HL-60 (cell line): ENCODE results near the gene CGB1.
A peak's percentile ranks its signal among the peaks of the same experiment; 100 is the strongest.
"Not testable (repeated sequence)": the region's sequence is repeated elsewhere in the genome, so short reads cannot be mapped to it uniquely, and the experiment has no call there.

ENCODE experiments used
- DNase-seq, 2 experiments: peaks; one replicate each; pipeline ENCODE4 v3.0.0-alpha.2; 2010 to 2020; ENCODE audit warnings: low read depth in 1 of 2, low spot score in 1 of 2
- H3K27ac ChIP-seq: fragments of 250-450 bp; sonication (Bioruptor Pico); replicated peaks from 2 replicates; pipeline ENCODE4 v1.5.1; 2020; ENCODE audit warnings: mild to moderate bottlenecking, moderate library complexity
- H3K27me3 ChIP-seq: fragments of 250-450 bp; sonication (Bioruptor Pico); 2 replicates; pipeline ENCODE4 v1.5.1; 2021; ENCODE audit warnings: mild to moderate bottlenecking, moderate library complexity; ENCODE audit not compliant: insufficient read depth, poor library complexity, severe bottlenecking
- H3K4me3 ChIP-seq: replicated peaks from 2 replicates; pipeline ENCODE4 v1.5.1; 2011; ENCODE audit warnings: mild to moderate bottlenecking, control low read depth, low read length; ENCODE audit not compliant: insufficient read depth
- GABPA ChIP-seq: IDR thresholded peaks from 2 replicates; pipeline ENCODE4 v1.6.1; 2012; ENCODE audit warnings: low read depth
- POLR2AphosphoS5 ChIP-seq: IDR thresholded peaks from 2 replicates; pipeline ENCODE4 v1.6.1; 2012; ENCODE audit warnings: low read depth
- SPI1 ChIP-seq: IDR thresholded peaks from 2 replicates; pipeline ENCODE4 v1.6.1; 2012; ENCODE audit warnings: low read depth, mild to moderate bottlenecking, borderline replicate concordance
- TF ChIP-seq, protein P1 (sequence below): IDR thresholded peaks from one replicate; pipeline ENCODE4 v1.5.1; 2011; ENCODE audit warnings: low read length, control low read depth, inconsistent platforms; ENCODE audit not compliant: insufficient read depth
- TF ChIP-seq, protein P2 (sequence below): IDR thresholded peaks from 2 replicates; pipeline ENCODE4 v1.6.1; 2012; ENCODE audit warnings: low read depth; ENCODE audit not compliant: insufficient replicate concordance

The CGB1 gene

DNA sequence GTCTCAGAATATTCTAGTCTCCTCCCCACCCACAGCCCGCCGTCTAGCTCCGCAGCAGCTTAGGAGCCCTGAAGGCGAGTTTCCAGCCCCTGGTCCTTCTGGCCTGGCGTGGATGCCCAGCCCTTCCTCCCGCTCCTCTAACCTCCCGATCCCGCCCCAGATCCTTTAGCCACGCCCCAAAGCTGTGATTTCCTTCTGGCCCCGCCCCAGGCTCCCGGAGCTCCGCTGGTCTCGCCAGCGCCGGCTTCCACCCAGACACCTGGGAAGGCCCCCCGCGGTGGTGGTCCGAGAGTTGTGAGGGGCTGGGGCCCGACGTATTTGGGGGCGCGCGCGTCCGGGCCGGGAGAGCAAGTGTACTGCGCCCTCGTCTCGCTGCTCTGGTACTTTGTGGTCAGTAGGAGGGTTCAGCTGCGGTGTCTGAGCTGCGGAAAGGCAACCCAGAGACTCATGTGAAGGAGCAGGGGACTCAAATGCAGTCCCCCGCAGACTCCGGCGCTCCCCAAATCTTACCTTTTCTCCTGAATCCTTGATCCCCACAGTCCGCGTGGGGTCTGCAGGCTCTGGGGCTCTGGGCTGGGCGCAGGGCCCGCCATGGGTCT is 21.0 kb upstream of the CGB1 start, which contains the start of gene CGB7:
CGB7 (minus strand) TSS at position 114 of the 599 bp plus-strand sequence. CDS start 2,374 bp downstream, outside the sequence.
- Histone ChIP-seq H3K4me3 (no peak within 1 kb of the TSS), H3K27ac (no peak within 1 kb of the TSS), H3K27me3 (peaks cover 54% of the 10 kb centered on the region)
- TF ChIP-seq, protein P1, sequence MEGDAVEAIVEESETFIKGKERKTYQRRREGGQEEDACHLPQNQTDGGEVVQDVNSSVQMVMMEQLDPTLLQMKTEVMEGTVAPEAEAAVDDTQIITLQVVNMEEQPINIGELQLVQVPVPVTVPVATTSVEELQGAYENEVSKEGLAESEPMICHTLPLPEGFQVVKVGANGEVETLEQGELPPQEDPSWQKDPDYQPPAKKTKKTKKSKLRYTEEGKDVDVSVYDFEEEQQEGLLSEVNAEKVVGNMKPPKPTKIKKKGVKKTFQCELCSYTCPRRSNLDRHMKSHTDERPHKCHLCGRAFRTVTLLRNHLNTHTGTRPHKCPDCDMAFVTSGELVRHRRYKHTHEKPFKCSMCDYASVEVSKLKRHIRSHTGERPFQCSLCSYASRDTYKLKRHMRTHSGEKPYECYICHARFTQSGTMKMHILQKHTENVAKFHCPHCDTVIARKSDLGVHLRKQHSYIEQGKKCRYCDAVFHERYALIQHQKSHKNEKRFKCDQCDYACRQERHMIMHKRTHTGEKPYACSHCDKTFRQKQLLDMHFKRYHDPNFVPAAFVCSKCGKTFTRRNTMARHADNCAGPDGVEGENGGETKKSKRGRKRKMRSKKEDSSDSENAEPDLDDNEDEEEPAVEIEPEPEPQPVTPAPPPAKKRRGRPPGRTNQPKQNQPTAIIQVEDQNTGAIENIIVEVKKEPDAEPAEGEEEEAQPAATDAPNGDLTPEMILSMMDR: no peak
- no peak for TF ChIP-seq GABPA
- TF ChIP-seq POLR2AphosphoS5: no peak
- TF ChIP-seq SPI1: no peak
- TF ChIP-seq, protein P2, sequence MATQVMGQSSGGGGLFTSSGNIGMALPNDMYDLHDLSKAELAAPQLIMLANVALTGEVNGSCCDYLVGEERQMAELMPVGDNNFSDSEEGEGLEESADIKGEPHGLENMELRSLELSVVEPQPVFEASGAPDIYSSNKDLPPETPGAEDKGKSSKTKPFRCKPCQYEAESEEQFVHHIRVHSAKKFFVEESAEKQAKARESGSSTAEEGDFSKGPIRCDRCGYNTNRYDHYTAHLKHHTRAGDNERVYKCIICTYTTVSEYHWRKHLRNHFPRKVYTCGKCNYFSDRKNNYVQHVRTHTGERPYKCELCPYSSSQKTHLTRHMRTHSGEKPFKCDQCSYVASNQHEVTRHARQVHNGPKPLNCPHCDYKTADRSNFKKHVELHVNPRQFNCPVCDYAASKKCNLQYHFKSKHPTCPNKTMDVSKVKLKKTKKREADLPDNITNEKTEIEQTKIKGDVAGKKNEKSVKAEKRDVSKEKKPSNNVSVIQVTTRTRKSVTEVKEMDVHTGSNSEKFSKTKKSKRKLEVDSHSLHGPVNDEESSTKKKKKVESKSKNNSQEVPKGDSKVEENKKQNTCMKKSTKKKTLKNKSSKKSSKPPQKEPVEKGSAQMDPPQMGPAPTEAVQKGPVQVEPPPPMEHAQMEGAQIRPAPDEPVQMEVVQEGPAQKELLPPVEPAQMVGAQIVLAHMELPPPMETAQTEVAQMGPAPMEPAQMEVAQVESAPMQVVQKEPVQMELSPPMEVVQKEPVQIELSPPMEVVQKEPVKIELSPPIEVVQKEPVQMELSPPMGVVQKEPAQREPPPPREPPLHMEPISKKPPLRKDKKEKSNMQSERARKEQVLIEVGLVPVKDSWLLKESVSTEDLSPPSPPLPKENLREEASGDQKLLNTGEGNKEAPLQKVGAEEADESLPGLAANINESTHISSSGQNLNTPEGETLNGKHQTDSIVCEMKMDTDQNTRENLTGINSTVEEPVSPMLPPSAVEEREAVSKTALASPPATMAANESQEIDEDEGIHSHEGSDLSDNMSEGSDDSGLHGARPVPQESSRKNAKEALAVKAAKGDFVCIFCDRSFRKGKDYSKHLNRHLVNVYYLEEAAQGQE: no peak
- no peak for DNase-seq

DNA sequence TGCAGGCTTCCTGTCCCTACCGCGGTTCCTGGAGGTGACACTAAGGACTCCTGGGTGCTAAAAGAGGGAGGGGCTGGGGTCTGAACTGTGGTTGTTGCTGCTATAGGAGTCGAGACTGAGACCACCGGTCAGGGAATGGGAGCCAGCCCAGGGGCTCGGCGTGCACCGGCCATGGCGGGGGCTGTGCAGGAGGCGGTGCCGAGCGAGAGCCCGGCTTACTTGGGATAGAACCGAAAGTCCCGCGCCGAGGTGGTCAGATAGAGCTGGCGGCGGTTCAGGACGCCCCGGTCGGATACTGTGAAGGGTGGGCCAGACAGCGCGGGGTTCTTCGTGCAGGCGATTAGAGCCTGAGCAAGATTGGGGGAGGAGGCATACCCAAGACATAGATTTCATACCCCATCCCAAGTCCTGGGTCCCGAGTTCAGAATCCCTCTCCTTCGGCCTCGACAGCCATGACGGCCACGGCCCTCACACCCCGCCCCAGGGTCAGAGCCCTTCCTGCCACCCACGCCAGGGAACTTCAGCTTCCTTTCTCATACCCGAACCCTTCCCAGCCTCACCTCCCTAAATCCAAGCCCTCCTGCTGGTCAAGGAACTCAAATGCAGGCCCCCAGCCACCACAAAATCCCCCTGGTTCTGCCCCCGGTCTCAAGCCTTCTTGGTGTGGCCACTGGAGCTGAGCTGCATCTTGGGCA is 20.4 kb upstream of the CGB1 start:
- DNase-seq, H3K4me3 ChIP-seq, H3K27ac ChIP-seq: not testable (repeated sequence)
- peaks cover 52% of the 10 kb centered on the region for H3K27me3 ChIP-seq

GRCh38 chr19:49056101-49056901 is 19.6 kb upstream of the CGB1 start:
- TF ChIP-seq, protein P1: no peak
- TF ChIP-seq GABPA: no peak
- peak; percentile 9 to 15 for DNase-seq
- Histone ChIP-seq H3K27ac (no peak overlapping the region), H3K27me3 (peaks cover 48% of the 10 kb centered on the region), H3K4me3 (peak overlapping the region; percentile 35)

GRCh38 chr19:49050376-49051033 is 13.8 kb upstream of the CGB1 start:
- DNase-seq, H3K27me3 ChIP-seq, H3K4me3 ChIP-seq, H3K27ac ChIP-seq: not testable (repeated sequence)

- DNase-seq, H3K4me3 ChIP-seq, H3K27ac ChIP-seq, H3K27me3 ChIP-seq: not testable (repeated sequence)
These were observed 13.1 kb upstream of the CGB1 start for GRCh38 chr19:49049834-49050233.

DNA sequence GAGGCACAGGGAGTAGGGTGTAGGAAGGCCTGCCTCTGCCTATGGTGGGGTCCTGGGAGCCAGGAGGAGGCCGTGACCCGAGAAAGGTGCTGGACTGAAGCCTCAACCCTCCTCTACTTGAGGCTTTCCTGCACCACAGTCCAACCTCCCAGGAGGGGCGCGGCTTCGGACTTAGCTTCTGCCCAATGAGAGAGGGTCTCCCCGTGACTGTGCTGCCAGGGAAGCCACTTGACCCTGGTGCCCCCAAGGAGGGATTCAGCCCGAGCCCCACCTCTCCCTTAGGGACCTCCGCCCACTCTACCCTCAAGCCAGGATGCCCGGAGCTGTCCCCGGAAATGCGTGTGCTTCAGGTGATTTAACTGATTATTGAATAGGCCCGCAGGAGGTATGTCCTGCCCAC is 12.3 kb upstream of the CGB1 start, which contains the start of gene CGB8:
CGB8 (minus strand) TSS at position 101 of the 400 bp plus-strand sequence. CDS start 372 bp downstream, outside the sequence.
- DNase-seq, H3K4me3 ChIP-seq, H3K27ac ChIP-seq, H3K27me3 ChIP-seq: not testable (repeated sequence)

- H3K4me3 ChIP-seq, H3K27me3 ChIP-seq, H3K27ac ChIP-seq, DNase-seq: not testable (repeated sequence)
These were observed 6.9 kb upstream of the CGB1 start, which contains the start of gene CGB5 for GRCh38 chr19:49043548-49043947. CGB5 (plus strand) TSS chr19:49043848; CDS start chr19:49044210, 362 bp downstream.

- not testable (repeated sequence) for H3K27ac ChIP-seq, H3K27me3 ChIP-seq, H3K4me3 ChIP-seq, DNase-seq
These were observed 6.0 kb upstream of the CGB1 start for GRCh38 chr19:49042666-49043065.
